DOHH2 (cell line): Measurements from ENCODE around the gene LPA.

Experiments used
- H3F3A ChIP-seq: fragments of 200-600 bp; sonication (generic), shearing (Covaris generic); 2 replicates; pipeline ENCODE4 v1.6.0; 2016; ENCODE audit warnings: antibody characterized with exemption, mild to moderate bottlenecking; ENCODE audit not compliant: control insufficient read depth, insufficient read depth
- H3K27ac ChIP-seq: fragments of 200-600 bp; sonication (generic); 2 replicates; pipeline ENCODE4 v1.5.1; 2014; ENCODE audit warnings: low read depth, mild to moderate bottlenecking, low read length, moderate library complexity
- H3K27me3 ChIP-seq: fragments of 200-600 bp; sonication (generic); 2 replicates; pipeline ENCODE4 v1.6.1; 2014; ENCODE audit warnings: mild to moderate bottlenecking, low read length, mixed read lengths; ENCODE audit not compliant: control insufficient read depth
- H3K36me3 ChIP-seq: fragments of 200-600 bp; sonication (generic); 2 replicates; pipeline ENCODE4 v1.6.1; 2014; ENCODE audit warnings: mild to moderate bottlenecking, low read length, moderate library complexity, mixed read lengths; ENCODE audit not compliant: control insufficient read depth
- H3K4me1 ChIP-seq: fragments of 200-600 bp; sonication (generic); 2 replicates; pipeline ENCODE4 v1.6.1; 2014; ENCODE audit warnings: mild to moderate bottlenecking, low read length, mixed read lengths; ENCODE audit not compliant: control insufficient read depth
- H3K4me2 ChIP-seq: fragments of 200-600 bp; sonication (generic); 2 replicates; pipeline ENCODE4 v1.6.0; 2014; ENCODE audit warnings: mild to moderate bottlenecking, low read length, moderate library complexity
- H3K4me3 ChIP-seq: fragments of 200-600 bp; sonication (generic); 2 replicates; pipeline ENCODE4 v1.5.1; 2014; ENCODE audit warnings: mild to moderate bottlenecking, low read length, mixed read lengths
- H3K79me2 ChIP-seq: fragments of 200-600 bp; sonication (generic); 2 replicates; pipeline ENCODE4 v1.6.1; 2014; ENCODE audit warnings: mild to moderate bottlenecking, low read length, mixed read lengths; ENCODE audit not compliant: control insufficient read depth
- H3K9me2 ChIP-seq: fragments of 200-600 bp; sonication (generic); replicated peaks from 2 replicates; pipeline ENCODE4 v1.6.1; 2014; ENCODE audit warnings: mild to moderate bottlenecking, low read length, mixed read lengths; ENCODE audit not compliant: control insufficient read depth
- H3K9me3 ChIP-seq: fragments of 200-600 bp; sonication (generic); 2 replicates; pipeline ENCODE4 v1.6.1; 2014; ENCODE audit warnings: antibody characterized with exemption, low read length, mixed read lengths; ENCODE audit not compliant: control insufficient read depth, insufficient read depth
- H4K20me1 ChIP-seq: fragments of 200-600 bp; sonication (generic); 2 replicates; pipeline ENCODE4 v1.6.0; 2014; ENCODE audit warnings: low read depth, mild to moderate bottlenecking, antibody characterized with exemption, low read length, moderate library complexity; ENCODE audit not compliant: control insufficient read depth, insufficient read depth
- EZH2phosphoT487 ChIP-seq: fragments of 200-600 bp; sonication (generic); IDR thresholded peaks from 2 replicates; pipeline ENCODE4 v1.6.1; 2017; ENCODE audit warnings: borderline replicate concordance, mild to moderate bottlenecking, antibody characterized with exemption, low read length, moderate library complexity, mixed read lengths
- TF ChIP-seq, protein P1 (sequence below): fragments of 200-600 bp; sonication (generic); IDR thresholded peaks from one replicate; pipeline ENCODE4 v1.5.1; 2014; ENCODE audit warnings: antibody characterized with exemption, mild to moderate bottlenecking, low read depth, low read length; ENCODE audit not compliant: poor library complexity, severe bottlenecking

Gene LPA

DNA sequence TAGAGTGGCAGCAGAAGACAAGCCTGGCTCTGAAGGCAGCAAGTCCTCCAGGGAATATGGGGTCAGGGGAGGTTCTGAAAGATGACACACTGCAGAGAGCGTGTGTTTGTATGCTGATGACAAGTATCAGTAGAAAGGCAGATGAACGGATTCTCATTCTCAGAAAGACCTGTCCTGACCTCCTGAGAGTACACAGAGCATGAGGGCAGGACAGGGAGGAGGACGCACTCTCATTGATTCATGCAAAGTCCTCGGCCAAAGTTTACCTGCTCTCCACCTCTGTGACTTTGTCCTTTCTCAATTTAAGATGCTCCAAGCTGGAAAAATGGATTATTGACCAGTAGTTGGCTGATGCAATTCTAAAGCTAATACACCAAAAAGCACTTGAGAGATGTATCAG is 156.7 kb downstream of the LPA start:
- Histone ChIP-seq H3K27me3 (no peaks in the 10 kb centered on the region), H3K27ac (no peak overlapping the region), H3K9me2 (no peaks in the 10 kb centered on the region), H3K9me3 (no peaks in the 10 kb centered on the region), H3K4me3 (no peak overlapping the region), H3K79me2 (no peaks in the 10 kb centered on the region), H4K20me1 (no peaks in the 10 kb centered on the region), H3K4me2 (no peak overlapping the region), H3K4me1 (no peaks in the 10 kb centered on the region), H3F3A (no peaks in the 10 kb centered on the region), H3K36me3 (no peaks in the 10 kb centered on the region)
- TF ChIP-seq EZH2phosphoT487, result no peak
- TF ChIP-seq, protein P1, sequence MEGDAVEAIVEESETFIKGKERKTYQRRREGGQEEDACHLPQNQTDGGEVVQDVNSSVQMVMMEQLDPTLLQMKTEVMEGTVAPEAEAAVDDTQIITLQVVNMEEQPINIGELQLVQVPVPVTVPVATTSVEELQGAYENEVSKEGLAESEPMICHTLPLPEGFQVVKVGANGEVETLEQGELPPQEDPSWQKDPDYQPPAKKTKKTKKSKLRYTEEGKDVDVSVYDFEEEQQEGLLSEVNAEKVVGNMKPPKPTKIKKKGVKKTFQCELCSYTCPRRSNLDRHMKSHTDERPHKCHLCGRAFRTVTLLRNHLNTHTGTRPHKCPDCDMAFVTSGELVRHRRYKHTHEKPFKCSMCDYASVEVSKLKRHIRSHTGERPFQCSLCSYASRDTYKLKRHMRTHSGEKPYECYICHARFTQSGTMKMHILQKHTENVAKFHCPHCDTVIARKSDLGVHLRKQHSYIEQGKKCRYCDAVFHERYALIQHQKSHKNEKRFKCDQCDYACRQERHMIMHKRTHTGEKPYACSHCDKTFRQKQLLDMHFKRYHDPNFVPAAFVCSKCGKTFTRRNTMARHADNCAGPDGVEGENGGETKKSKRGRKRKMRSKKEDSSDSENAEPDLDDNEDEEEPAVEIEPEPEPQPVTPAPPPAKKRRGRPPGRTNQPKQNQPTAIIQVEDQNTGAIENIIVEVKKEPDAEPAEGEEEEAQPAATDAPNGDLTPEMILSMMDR, result no peak

DNA sequence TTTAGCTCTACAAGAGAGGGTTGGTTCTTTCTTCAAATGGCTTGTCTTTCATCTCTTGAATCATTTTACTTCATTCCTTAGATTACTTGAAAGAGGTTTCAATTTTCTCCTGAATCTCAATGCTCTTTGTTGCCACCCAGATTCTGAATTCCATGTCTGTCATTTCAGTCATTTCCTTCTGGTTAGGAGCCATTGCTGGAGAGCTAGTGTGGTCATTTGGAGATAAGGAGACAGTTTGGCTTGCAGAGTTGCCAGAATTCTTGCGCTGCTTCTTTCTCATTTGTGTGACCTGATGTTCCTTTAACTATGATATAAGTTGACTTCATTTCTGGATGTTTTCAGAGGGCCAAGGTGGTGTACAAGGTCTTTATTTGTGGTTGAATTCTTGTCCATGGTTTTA is 158.1 kb downstream of the LPA start:
- H3K36me3 ChIP-seq, result no peaks in the 10 kb centered on the region
- H3K79me2 ChIP-seq, result no peaks in the 10 kb centered on the region
- H3K4me1 ChIP-seq, result no peaks in the 10 kb centered on the region
- no peak overlapping the region for H3K27ac ChIP-seq
- H4K20me1 ChIP-seq, result no peaks in the 10 kb centered on the region
- H3K9me3 ChIP-seq, result no peaks in the 10 kb centered on the region
- TF ChIP-seq EZH2phosphoT487, result no peak
- TF ChIP-seq, protein P1, result no peak
- H3K27me3 ChIP-seq, result no peaks in the 10 kb centered on the region
- H3K4me3 ChIP-seq, result no peak overlapping the region
- no peaks in the 10 kb centered on the region for H3F3A ChIP-seq
- H3K4me2 ChIP-seq, result no peak overlapping the region
- H3K9me2 ChIP-seq, result no peaks in the 10 kb centered on the region

DNA sequence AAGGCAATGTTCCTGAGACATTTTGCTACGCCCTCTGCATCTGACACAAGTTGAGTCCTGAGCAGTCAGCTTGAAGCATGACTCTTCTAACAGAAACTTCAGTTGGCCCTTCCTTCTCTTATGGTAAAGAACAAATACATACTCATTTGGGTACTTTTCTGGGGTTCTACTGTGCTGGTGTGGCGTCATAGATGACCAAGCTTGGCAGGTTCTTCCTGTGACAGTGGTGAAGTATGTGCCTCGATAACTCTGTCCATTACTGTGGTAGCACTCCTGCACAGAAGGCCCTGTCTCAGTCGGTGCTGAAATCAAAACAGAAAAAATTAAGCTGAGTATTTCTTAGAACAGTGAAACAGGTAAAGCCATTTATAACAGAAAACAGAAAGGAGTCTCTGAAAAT is 163.4 kb downstream of the LPA start:
- TF ChIP-seq, protein P1, result no peak
- no peak for TF ChIP-seq EZH2phosphoT487
- H3K4me3 ChIP-seq, result no peak overlapping the region
- no peaks in the 10 kb centered on the region for H4K20me1 ChIP-seq
- no peaks in the 10 kb centered on the region for H3K4me1 ChIP-seq
- H3K27ac ChIP-seq, result no peak overlapping the region
- H3K9me2 ChIP-seq, result no peaks in the 10 kb centered on the region
- H3K36me3 ChIP-seq, result no peaks in the 10 kb centered on the region
- H3K79me2 ChIP-seq, result no peaks in the 10 kb centered on the region
- no peaks in the 10 kb centered on the region for H3F3A ChIP-seq
- H3K9me3 ChIP-seq, result no peaks in the 10 kb centered on the region
- H3K4me2 ChIP-seq, result no peak overlapping the region
- H3K27me3 ChIP-seq, result no peaks in the 10 kb centered on the region

DNA sequence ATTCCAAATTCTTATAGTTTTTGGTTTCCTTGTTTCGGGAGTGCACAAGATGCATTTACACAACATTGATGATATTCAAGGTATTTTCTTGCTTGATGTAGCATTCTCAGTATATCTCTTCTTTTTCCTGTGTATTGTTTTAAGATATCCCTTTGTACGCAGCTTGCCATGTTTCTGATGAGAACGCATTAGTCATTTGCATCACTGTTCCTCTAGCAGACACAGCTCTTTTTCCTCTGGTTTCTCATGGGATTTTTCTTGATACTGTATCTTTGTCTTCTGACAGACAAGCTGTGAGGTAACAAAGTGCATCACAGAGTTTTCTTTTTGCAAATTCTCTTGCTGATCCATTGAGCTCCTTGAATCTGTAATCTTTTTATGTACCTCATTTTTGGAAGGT is 169.5 kb downstream of the LPA start:
- Histone ChIP-seq H3K9me2 (no peaks in the 10 kb centered on the region), H3K4me3 (no peak overlapping the region), H3K9me3 (no peaks in the 10 kb centered on the region), H3K36me3 (no peaks in the 10 kb centered on the region), H3K27ac (no peak overlapping the region), H3K79me2 (no peaks in the 10 kb centered on the region), H3F3A (no peaks in the 10 kb centered on the region), H3K27me3 (no peaks in the 10 kb centered on the region), H3K4me2 (no peak overlapping the region), H3K4me1 (no peaks in the 10 kb centered on the region), H4K20me1 (no peaks in the 10 kb centered on the region)
- TF ChIP-seq, protein P1, result no peak
- no peak for TF ChIP-seq EZH2phosphoT487
